HG03135 (cell line): Measurements from ENCODE around the gene KDM5A.

Source experiments
- ATAC-seq: cut with Tn5 transposase; IDR thresholded peaks from one replicate; pipeline ENCODE4 v1.9.1; 2021; ENCODE audit warnings: mild to moderate bottlenecking, moderate library complexity; ENCODE audit not compliant: unreplicated experiment

The KDM5A gene

DNA sequence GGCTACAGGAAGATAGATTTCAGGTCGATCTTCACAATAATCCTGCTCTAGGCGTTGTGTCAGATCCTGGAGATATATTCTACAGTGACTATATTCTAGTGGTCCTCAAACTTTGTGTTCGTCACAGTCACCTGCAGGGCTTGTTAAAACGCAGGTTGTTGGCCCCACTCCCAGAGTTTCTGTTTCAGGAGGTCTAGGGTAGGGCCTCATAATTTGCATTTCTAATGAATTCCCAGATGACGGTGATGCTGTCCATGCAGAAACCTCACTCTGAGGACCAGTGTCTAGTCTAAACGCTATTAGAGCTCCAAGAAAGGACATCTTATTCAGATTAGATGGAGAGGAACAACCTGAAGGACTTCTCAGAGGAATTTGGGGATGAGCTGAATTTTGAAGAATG, 113.3 kb downstream of the KDM5A start:
- ATAC-seq = no peak

DNA sequence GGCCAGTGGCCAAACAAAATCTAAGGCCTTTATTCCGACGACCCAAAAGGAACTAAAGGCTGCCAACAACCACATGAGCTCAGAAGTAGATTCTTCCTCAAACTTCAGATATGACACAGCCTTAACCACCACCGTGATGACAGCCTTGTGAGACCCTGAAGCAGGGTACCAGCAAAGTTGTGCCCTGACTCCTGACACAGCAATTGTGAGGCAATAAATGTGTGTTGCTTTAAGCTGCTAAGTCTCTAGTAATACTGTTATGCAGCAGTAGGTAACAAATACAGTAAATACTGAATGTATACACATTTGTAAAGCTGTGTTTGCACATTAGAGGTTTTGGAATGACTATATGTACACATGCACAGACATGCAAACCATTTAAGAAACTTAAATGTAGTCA, 115.7 kb downstream of the KDM5A start:
- ATAC-seq = no peak

DNA sequence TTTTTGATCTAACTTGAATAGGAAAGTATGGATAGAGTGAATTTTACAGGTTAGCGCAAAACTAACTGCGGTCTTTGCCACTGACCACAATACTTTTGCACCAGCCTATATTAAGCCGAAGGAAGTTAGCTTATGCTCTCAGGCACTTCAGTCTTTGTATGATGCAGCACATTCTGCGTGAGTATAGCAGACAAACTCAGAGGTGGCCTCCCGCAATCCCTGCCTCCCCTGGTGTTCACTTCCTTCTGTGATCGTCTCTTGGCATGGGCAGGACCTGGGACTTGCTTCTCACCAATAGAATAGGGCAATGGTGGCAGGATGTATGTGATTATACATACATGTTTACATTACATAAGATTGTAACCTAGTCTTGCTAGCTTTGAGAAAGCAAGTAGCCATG, 116.2 kb downstream of the KDM5A start:
- ATAC-seq = no peak

DNA sequence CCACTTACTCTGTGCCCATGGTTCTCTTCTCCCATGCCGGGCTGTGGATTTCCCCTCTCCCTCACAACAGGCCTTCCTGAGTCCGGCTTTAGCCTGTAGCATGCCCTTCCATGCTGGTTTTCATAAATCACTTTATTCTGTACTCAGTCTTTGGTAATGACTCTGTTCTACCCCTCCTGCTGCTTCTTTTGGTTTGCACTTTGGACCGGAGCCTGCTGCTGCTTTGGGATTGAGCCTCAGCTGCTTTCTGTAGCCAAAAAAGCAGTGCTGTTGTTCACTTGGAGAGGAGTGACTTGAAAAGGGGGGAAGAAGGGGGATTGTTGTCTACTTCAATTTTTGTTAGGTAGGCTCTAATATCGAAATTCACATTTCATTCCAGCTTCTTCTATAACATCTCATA, 118.0 kb downstream of the KDM5A start:
- no peak for ATAC-seq

DNA sequence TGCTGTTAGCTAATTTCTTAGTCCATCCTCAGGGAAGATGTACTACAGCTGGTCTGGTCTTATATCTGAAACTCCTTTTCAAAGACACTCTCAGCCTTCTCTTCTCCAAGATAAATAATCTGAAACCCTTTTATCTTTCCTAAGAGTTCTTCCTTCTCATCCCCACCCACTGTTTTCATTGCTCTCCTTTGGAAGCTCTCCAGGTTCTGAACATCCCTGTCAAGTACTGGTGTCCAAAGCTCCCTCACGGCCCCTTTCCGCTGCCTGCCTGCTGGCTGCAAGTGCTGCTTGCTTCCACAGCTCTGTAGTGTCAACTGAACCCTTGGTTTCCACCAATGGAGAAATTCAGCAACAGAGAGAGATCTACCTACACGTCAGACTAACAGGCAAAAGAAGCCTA, 119.9 kb downstream of the KDM5A start:
- ATAC-seq = no peak

DNA sequence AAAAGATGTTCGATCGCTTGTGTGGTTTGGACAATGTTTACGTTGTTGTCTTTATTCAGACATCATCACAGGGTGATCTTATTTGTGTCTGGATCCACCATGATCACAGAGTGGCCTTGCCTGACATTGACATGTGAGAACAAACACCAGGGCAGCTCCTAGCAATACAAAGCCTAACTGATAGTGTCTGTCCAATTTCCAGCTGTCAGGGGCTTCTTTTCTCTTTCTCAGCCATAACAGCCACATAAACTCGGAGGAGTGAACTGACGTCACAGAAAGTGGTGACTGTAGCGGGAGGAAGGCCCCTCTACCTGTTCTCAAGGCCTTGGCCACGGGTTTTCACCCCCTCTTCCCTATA, 120.7 kb downstream of the KDM5A start:
- no peak for ATAC-seq

DNA sequence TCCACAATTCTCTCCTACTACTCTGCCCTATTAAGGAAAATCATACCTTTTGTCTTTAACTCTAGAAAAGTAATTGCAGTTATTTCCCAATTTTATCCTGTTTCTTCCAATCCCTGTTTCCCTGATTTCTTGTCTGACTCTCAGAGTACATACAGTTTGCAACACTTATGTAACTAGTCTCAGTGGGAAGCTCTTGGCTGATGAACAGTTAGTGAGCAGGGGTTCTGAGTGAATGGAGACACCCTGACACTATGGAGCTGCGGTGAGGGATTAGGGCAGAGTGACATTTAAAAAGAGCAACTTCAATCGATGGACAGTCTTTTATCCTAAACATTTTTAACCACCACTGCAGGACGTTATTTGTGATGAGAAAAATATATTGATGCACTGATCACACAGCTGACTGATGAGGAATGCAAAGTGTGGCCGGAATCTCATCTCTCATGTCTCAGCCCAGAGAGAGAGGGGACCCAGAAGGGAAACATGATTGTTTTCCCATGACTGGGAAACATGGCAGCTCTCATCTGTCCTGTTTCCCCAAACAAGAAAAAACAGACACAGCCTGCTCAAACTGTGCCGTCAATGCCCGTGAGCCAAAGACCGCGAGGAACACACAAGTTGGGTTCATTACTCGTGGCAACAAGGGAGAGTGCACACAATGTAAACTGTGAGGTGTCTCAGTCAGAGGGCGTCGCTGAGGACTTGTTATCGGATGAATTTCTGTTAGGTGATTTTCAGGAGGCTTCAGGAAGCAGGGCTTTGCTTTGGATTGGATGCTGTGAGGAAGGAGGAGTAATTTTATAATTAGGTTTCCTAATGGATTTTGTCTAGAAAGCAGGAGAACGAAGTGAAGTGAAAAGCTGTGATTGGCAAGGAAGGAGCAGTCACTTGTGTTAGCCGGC, 121.3 kb downstream of the KDM5A start:
- ATAC-seq = no peak

DNA sequence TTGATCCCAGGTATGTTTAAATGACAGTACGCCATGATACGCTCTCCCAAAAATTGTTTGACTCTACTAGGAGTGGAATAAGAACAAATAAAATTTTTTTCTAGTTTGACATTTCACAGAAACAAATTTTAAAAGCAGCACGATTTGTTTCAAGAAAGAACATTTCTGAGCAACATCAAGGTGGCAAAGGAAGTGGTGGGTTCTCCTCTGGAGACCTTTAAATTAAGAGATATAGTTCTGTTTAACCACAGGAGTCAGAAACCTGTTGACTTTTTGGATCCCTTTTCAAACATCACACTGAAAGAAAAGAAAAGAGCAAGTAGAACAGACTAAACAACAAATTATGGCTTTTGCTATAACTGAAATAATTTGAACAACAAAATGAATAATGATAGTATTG, 124.0 kb downstream of the KDM5A start:
- ATAC-seq = no peak

DNA sequence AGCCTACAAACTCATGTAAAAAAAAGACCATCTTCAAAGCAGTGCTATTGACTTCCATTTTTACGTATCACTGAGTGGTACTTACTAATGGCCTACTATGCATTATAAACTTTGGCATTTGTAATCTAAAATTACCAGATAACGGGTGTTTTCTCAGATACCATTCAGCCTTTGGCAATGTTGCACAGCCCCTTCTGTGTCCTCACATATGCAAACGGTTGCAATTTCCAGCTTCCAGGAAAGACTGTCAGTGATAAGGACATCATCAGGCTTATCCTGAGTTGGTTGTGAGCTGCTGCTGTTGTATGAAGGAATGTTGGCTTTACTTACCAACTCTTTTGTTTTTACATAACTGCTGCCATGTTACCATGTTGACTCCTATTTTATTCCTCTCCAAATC, 124.9 kb downstream of the KDM5A start:
- no peak for ATAC-seq

DNA sequence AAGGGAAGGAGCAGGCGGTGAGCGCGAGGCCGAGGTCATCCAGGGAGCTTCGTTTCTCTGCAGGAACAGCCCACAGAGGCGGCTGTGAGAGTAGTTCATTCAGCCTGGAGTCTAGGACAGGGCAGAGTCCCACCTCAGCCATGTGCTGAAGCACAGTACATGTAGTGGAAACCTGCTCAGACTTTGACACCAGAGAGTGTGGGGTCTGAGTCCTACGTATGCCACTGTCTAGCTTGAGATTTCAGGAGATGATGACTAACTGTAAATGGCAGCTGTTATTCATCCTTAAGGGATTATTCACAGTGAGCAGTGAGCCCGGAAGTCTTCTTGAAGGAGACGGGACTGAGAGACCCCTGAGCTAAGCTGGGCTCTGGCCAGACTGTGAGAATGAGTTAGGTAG, 125.5 kb downstream of the KDM5A start:
- ATAC-seq = no peak

DNA sequence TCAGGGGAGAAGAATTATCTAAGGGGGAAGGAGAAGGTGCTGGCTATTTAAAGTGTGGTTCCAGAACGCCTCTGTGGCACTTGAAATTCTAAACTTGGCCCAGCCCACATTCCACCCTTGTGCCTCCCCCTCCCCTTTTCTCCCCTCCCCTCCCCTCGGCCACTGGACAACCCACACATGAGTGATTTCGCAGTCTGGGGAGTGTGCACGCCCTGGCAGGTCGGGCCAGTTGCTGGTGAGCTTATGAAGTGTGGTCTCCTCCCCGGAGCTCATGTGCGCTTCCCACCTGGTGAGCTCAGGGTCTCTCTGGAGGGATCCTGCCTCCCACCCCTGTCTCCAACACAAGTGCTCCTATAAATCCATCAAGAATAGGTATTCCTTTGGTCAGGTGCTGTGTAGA, 126.3 kb downstream of the KDM5A start, which contains the start of gene SLC6A13:
TSS of gene SLC6A13 (minus strand) at position 20 of the 400 bp plus-strand sequence. CDS start 2,784 bp downstream, outside the sequence.
- ATAC-seq = no peak

DNA sequence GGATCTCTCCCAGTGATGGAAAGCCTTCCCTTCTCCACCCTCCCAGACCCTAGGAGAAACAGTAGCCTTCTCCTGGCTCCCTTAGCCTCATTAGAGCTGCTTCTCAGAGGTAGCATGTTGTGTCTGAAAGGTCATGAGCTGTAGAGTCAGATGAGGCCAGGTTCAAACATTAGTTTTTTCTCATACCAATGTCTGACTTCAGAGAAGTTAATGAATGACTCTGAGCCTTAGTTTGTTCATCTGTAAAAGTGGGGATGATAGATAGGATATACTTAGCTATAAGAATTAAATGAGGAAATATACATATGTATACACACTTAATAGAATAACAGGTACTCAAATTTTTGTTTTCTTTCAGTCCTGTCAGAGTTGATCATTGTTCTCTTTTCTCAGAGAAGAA, 127.0 kb downstream of the KDM5A start:
- no peak for ATAC-seq

DNA sequence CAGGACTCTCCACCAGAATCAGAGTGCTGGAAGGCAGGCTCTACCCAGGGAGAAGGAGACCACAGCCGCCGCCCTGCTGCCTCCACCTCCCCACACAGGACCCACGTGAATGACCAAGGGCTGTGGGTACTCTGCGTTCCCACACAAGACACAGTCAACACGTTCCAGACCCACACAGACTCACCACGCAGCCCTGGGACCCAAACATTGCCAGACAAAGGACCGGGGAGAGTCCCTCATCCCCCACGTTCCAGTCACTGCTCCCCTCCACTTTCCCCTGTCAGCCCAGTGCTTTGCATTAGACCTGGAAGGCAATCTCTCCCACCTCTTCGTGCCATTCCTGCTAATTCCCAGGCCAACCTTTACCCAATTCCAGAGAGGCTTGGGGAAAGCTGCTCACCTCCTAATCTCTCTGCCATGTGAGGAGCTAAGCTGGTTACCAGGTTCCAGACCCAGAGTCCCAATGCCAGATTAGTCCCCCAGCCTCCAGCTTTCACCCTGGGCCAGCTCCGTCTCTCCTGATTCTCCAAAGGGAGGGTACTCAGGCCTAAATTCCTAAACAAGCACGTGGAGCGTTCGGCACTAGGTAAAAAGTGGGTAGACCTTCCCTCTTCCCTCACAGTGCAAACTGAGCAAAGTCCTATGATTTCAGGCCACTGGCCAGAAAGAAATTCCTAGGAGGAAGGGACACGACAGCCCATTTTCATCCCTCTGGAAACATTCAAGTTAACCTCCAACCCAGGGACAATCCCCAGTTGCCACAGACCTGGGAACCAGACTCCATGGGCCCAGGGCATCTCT, 131.4 kb downstream of the KDM5A start:
- ATAC-seq = no peak

DNA sequence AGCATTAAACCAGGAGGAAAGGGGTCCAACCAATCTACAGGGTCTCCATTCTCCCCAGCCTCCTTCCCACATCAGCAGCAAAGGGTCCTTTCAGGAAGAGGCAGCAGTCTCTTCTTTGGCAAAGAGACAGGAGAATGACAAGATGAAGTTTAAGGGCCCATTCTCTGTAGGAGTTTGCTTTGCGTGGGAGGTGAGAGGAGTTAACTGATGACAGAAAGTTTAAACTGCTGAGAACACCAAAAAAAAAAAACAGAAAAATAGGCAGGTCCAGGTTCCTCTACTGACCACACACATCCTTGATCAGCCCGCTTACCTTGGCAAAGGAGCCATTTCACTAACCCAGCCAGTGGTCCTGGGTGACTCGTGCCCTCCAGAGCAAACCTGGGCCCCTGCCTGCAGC, 132.2 kb downstream of the KDM5A start:
- no peak for ATAC-seq

DNA sequence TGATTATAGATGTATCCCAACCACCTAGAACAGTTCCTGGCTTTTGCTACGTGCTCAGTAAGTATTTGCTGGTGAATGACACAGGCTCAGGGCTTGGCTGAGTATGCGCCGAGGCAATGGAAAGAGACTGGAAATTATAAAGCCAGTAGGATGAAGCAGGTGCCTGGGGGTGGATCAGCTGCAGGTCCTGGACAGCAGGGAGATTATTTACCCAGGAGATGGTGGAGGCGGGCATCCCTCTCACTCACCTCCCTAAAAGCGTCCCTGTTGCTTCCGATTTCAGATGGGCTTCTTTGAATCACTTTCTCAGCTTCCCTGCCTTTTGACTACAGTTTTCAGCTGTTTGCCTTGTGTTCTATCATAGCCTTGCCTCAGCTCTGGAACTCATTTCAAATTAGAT, 132.9 kb downstream of the KDM5A start:
- ATAC-seq = no peak

DNA sequence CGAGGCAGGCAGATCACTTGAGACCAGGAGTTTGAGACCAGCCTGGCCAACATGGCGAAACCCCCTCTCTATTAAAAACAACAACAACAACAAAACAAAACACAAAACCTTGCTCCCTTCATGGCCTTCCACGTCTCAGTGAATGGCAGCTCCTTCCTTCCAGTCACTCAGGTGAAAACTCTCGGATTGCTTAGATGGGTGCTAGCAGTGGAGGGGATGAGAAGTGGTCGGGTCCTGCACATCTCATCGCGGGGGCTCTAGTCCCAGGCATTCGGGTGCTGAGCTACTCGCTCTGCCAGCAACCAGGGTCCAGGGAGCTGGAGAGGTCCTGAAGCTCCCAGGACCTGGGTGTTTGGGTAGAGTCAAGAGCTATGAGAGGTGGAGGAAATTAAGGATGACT, 134.2 kb downstream of the KDM5A start:
- no peak for ATAC-seq

DNA sequence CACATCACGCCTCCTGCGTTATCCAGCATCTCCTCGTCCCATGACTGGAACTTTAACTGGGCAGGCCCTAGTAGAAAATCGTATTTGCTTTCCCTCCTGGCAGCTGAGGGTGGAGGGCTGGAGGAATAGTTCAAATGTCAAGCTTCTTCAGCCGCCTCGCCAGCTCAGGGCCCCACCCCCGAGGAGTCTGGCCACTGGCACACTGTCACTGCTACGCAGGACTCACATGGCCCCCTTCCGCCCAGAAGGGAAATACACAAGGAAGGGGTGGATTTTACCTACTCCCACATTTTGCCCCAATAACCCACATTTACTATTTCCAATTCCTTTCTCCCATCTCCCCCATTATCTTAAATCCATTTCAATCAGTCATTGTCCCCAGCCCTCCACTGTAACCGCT, 135.1 kb downstream of the KDM5A start:
- ATAC-seq = no peak

DNA sequence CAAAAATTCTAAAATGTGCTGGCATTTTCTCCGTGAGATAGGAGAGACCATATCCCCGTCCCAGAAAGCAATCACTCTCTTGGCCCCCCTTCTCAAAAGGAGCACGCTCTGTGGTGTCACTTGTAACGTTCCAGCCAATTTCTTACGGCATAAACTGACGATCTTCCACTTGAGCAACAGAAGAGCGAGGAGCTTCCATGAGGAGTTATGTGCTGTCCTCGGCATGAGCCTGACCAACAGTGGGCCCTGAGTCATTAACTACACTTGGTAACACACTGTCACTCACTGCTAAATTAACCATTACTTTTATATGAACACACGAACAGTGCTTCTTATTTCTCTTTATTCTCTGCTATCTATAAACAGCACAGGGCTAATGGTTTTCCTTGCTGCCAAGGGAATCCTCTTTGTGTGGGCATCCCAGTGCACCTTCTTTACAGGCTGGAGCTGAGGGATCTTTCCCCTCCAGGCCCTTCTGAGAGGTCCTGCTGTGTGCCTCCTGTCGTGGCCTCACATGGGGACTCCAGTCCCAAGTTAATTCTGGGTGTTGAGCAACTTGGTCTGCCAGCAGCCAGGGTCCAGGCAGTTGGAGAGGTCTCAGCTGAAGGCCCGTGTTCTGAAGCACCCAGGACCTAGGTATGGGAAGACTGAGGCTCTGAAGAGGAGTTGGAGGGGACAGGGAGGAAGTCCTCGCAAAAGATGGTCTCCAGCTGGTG, 135.8 kb downstream of the KDM5A start:
- ATAC-seq = no peak

DNA sequence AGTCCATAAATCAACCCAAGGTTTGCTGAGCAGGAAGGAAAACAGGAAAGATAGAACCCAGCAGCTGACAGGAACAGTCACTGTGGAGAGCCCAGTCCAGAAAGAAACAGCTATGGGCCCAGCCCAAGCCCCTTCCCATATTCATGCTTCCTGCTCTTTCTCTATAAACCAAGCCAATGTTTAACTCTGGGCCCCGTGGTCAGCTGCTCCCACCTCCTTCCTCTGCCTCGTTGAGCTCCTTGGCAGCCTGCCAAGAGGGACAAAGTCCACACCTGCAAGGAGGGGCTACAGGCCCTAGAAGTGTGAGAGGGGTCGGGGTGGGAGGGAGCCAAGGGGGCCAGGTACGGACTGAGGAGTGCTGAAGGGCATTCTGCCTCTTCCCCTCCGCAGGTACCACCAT, 136.5 kb downstream of the KDM5A start:
- ATAC-seq = no peak

DNA sequence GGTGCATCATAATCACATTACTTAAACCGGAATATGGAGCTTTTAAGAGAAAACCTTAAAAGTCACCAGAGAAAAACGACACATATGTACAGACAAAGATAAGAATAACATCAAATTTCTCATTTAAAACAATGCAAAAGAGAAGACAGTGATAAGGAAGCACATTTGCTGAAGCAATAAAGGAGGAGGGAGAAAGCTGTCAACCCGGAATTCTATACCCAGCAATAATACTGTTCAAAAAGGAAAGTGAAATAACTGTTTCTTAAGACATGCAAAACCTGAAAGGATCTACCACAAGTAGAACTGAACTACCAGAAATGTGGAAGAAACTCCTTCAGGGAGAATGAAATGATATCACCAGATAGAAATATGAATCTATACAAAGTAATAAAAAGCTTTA, 141.8 kb downstream of the KDM5A start:
- no peak for ATAC-seq

DNA sequence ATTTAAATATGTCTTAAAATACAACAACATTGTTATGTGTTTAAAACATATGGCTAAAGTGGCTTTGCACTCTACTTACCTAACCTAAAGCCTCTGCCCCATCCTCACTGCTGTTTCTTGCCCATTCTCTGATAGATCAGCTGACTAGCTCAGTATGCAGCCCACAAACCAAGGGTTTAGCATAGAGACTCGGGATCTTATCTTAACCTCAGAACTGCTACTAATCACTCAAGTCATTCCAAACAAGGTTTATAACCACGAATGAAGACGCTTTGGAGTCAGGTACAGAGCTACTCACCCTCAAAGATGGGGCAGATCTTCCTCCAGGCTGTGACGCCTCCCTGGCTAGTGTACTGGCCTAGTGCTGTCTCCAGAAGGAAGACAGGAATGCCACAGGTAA, 145.7 kb downstream of the KDM5A start:
- no peak for ATAC-seq

DNA sequence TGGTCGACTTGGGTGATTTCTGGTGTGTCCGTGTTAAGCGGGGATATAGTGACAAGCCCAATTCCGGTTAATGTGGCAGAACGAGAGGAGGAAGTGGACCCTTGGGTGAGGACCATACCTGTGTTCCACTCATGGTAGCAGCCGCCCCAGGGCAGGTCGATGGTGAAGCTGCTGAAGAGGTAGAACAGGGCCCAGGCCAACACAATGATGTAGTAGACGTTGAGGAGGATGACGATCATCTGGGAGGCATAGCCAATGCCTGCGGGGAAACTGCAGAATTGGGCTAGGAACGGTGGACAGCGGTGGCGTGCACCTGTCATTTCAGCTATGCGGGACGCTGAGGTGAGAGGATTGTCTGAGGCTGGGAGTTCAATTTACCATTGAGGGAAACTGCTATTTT, 146.6 kb downstream of the KDM5A start:
- no peak for ATAC-seq
